Liver (tissue), 9 donors: ENCODE measurements around the gene NOL9. TPM values are rescaled to one million over a fixed set of nuclear protein-coding genes. Genes with fewer than 3 reads are reported as not detected.

Experiments used
- DNase-seq: peaks from one replicate; pipeline ENCODE4 v3.0.0-alpha.2; 2017; ENCODE audit warnings: low spot score
- H3K27ac ChIP-seq, 2 donors: one replicate each; pipeline ENCODE4 v1.7.0; 2013; ENCODE audit warnings: inconsistent platforms in 2 of 2, low read length in 2 of 2, control low read depth in 1 of 2, low read depth in 1 of 2, mild to moderate bottlenecking in 1 of 2
- H3K27me3 ChIP-seq, 4 donors: one replicate each; pipeline versions ENCODE4 v1.6.1 to v1.7.0; 2013; ENCODE audit warnings: low read length in 3 of 4, inconsistent platforms in 1 of 4, mild to moderate bottlenecking in 1 of 4, moderate library complexity in 1 of 4; ENCODE audit not compliant: control insufficient read depth in 4 of 4, insufficient read depth in 4 of 4
- H3K36me3 ChIP-seq, 4 donors: one replicate each; pipeline versions ENCODE4 v1.6.1 to v1.7.0; 2013; ENCODE audit warnings: low read length in 3 of 4, mild to moderate bottlenecking in 3 of 4, low read depth in 1 of 4, moderate library complexity in 1 of 4; ENCODE audit not compliant: control insufficient read depth in 4 of 4, insufficient read depth in 3 of 4
- H3K4me1 ChIP-seq, 4 donors: one replicate each; pipeline versions ENCODE4 v1.6.1 to v1.7.0; 2013; ENCODE audit warnings: low read length in 3 of 4, mild to moderate bottlenecking in 3 of 4, moderate library complexity in 1 of 4; ENCODE audit not compliant: control insufficient read depth in 4 of 4, insufficient read depth in 4 of 4
- H3K4me3 ChIP-seq, 3 donors: one replicate each; pipeline versions ENCODE4 v1.6.1 to v1.7.0; 2013; ENCODE audit warnings: low read length in 3 of 3, control low read depth in 1 of 3, low read depth in 1 of 3, mild to moderate bottlenecking in 1 of 3
- H3K9ac ChIP-seq, 2 donors: one replicate each; pipeline ENCODE4 v1.7.0; 2013; ENCODE audit warnings: low read length in 2 of 2, mild to moderate bottlenecking in 2 of 2, moderate library complexity in 2 of 2, control low read depth in 1 of 2, low read depth in 1 of 2
- H3K9me3 ChIP-seq, 4 donors: one replicate each; pipeline versions ENCODE4 v1.6.1 to v1.7.0; 2013; ENCODE audit warnings: low read length in 3 of 4; ENCODE audit not compliant: control insufficient read depth in 4 of 4
- CTCF ChIP-seq: fragments of 150-350 bp; IDR thresholded peaks from 2 replicates; pipeline ENCODE4 v1.5.1; 2017; ENCODE audit warnings: improper control_type of control experiment, low read depth, low read length; ENCODE audit not compliant: missing input control
- FOXA1 ChIP-seq: IDR thresholded peaks from 2 replicates; pipeline ENCODE4 v1.6.1; 2016; ENCODE audit warnings: antibody characterized with exemption
- FOXA2 ChIP-seq: IDR thresholded peaks from 2 replicates; pipeline ENCODE4 v1.6.1; 2016; ENCODE audit warnings: antibody characterized with exemption
- HNF4A ChIP-seq, 2 donors: conservative IDR thresholded peaks; 2 replicates each; pipeline ENCODE4 v1.6.1; 2016; ENCODE audit warnings: antibody characterized with exemption in 2 of 2, mild to moderate bottlenecking in 2 of 2
- HNF4G ChIP-seq: IDR thresholded peaks from 2 replicates; pipeline ENCODE4 v1.6.1; 2016; ENCODE audit warnings: antibody characterized with exemption
- MAX ChIP-seq: IDR thresholded peaks from 2 replicates; pipeline ENCODE4 v1.6.1; 2016; ENCODE audit warnings: antibody characterized with exemption
- NR2F2 ChIP-seq: IDR thresholded peaks from 2 replicates; pipeline ENCODE4 v1.6.1; 2016; ENCODE audit warnings: antibody characterized with exemption
- RAD21 ChIP-seq, 2 donors: IDR thresholded peaks; 2 replicates each; pipeline ENCODE4 v1.6.1; 2016; ENCODE audit warnings: antibody characterized with exemption in 2 of 2, mild to moderate bottlenecking in 2 of 2
- RXRA ChIP-seq, 2 donors: IDR thresholded peaks; 2 replicates each; pipeline ENCODE4 v1.6.1; 2017 to 2018; ENCODE audit warnings: antibody characterized with exemption in 2 of 2, mild to moderate bottlenecking in 1 of 2
- SP1 ChIP-seq: IDR thresholded peaks from 2 replicates; pipeline ENCODE4 v1.6.1; 2018; ENCODE audit warnings: antibody characterized with exemption, mild to moderate bottlenecking
- YY1 ChIP-seq: IDR thresholded peaks from 2 replicates; pipeline ENCODE4 v1.6.1; 2016; ENCODE audit warnings: antibody characterized with exemption, mild to moderate bottlenecking
- ZBTB33 ChIP-seq: IDR thresholded peaks from 2 replicates; pipeline ENCODE4 v1.6.1; 2016; ENCODE audit warnings: antibody characterized with exemption
- WGBS: extraction: QIAGEN DNeasy Blood & Tissue Kit; methylation state at CpG from one replicate; pipeline ENCODE4 v1.1.7; 2013; 5-methylcytosine and 5-hydroxymethylcytosine counted together
- polyA plus RNA-seq, 2 donors: library from polyadenylated mRNA; stranded (reverse) in 1 of 2; unstranded in 1 of 2; fragments of 200-250 nt in 1 of 2; fragments of >200 nt in 1 of 2; fragmentation: Nextera tagmentation in 1 of 2; extraction: Ambion mirVana in 1 of 2; gene quantifications; one replicate each; pipeline versions ENCODE4 v1.2.1 to v1.2.3, GENCODE V29; 2013 to 2015
- total RNA-seq, 2 donors: library from RNA; depleted of rRNA; stranded (reverse); fragments of >200 nt; gene quantifications; one replicate each; pipeline ENCODE4 v1.2.3, GENCODE V29; 2014
- donor health status: healthy.
- donor health status: healthy.
- donor health status: healthy.
- donor health status: healthy.
- donor health status: healthy.

The NOL9 gene
- total and polyA plus RNA-seq, 4 donors = 2.1 to 15.1 (median 9.4) TPM

GRCh38 chr1:6499296-6499695 lies 55.0 kb downstream of the NOL9 start:
- no peak overlapping the region for H3K4me3 ChIP-seq
- H3K9ac ChIP-seq = no peak overlapping the region
- no peaks in the 10 kb centered on the region for H3K36me3 ChIP-seq
- no peak for TF ChIP-seq ZBTB33
- no peak for TF ChIP-seq CTCF
- no peak for TF ChIP-seq RAD21 (IDR thresholded peaks at IDR 0.05)
- TF ChIP-seq FOXA1 = no peak
- no peak for TF ChIP-seq YY1
- no peak for TF ChIP-seq HNF4A (conservative IDR thresholded peaks at IDR 0.05)
- TF ChIP-seq FOXA2 = no peak
- no peak for TF ChIP-seq RXRA (IDR thresholded peaks at IDR 0.05)
- no peaks in the 10 kb centered on the region for H3K27me3 ChIP-seq
- 90% methylated on average over 4 of the region's 4 CpGs for WGBS
- H3K4me1 ChIP-seq = peaks cover 2 to 14% (median 5%) of the 10 kb centered on the region in 4 donors
- no peak for DNase-seq
- H3K9me3 ChIP-seq = no peaks in the 10 kb centered on the region
- no peak overlapping the region for H3K27ac ChIP-seq

- DNase-seq = no peak
- TF ChIP-seq NR2F2 = no peak
- TF ChIP-seq FOXA2 = no peak
- no peak for TF ChIP-seq FOXA1
- no peak for TF ChIP-seq HNF4G
- no peak for TF ChIP-seq MAX
- TF ChIP-seq ZBTB33 = no peak
- no peak for TF ChIP-seq SP1
- Histone ChIP-seq H3K27ac (no peak overlapping the region), H3K4me1 (peaks cover 2 to 14% (median 5%) of the 10 kb centered on the region in 4 donors), H3K27me3 (no peaks in the 10 kb centered on the region), H3K4me3 (no peak overlapping the region), H3K36me3 (no peaks in the 10 kb centered on the region), H3K9me3 (no peaks in the 10 kb centered on the region), H3K9ac (no peak overlapping the region)
- WGBS = 84% methylated on average over 13 of the region's 13 CpGs
Observed at GRCh38 chr1:6498576-6499111, 55.7 kb downstream of the NOL9 start.
